Medulla oblongata (tissue), 1 donor: ENCODE results near the gene POLE.
"Not testable (repeated sequence)": the region's sequence is repeated elsewhere in the genome, so short reads cannot be mapped to it uniquely, and the experiment has no call there.

Experiments
- DNase-seq: peaks from one replicate; pipeline ENCODE4 v3.0.0-alpha.2; 2015; ENCODE audit errors: extremely low spot score

Gene POLE

GRCh38 chr12:132614861-132615578, 72.1 kb downstream of the POLE start:
- DNase-seq: peak; percentile 93

- no peak for DNase-seq
Observed at GRCh38 chr12:132614029-132614428, 73.1 kb downstream of the POLE start.

- DNase-seq: no peak
Observed at GRCh38 chr12:132611620-132612019, 75.5 kb downstream of the POLE start.

DNA sequence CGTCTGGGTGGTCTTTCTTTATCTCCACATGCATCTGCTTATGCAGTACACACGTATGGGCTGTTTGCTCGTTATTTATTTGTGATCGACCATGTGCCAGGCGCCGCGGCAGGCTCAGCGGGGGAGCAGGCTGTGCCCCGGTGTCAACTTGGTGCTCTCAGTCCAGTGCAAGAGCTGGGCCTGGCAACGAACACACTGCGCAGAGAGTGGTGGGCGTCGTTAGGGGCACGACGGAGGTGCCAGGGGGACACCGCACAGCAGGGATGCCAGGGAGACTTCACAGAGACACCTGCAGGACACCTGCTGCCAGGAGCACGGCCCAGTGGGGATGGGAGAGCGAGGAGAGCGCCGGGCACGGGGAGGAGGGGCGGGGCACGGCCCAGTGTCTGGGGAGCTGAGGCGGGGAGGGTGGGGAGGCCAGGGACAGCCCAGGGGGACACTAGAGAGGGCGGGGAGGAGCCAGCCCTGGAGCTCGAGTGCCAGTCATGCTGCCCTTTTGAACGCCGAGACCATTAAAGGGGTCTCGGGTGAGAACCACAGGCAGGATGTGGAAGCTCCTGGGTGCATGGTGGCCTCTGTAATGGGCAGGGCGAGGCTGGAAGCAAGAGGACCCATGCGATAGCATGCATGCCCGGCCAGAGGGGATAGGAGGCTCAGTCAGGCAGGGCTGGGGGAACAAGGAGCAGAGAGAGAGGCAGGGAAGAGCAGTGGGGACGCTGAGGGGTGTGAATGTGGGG, 76.1 kb downstream of the POLE start:
- DNase-seq: no peak

GRCh38 chr12:132610051-132610759, 76.9 kb downstream of the POLE start, which contains the start of gene LRCOL1:
Gene LRCOL1 (minus strand): TSS chr12:132610582. CDS start chr12:132606251, 4,331 bp downstream.
- peak; percentile 38 for DNase-seq

GRCh38 chr12:132608231-132609171, 78.6 kb downstream of the POLE start:
- no peak for DNase-seq

GRCh38 chr12:132606927-132607326, 80.2 kb downstream of the POLE start:
- no peak for DNase-seq

DNA sequence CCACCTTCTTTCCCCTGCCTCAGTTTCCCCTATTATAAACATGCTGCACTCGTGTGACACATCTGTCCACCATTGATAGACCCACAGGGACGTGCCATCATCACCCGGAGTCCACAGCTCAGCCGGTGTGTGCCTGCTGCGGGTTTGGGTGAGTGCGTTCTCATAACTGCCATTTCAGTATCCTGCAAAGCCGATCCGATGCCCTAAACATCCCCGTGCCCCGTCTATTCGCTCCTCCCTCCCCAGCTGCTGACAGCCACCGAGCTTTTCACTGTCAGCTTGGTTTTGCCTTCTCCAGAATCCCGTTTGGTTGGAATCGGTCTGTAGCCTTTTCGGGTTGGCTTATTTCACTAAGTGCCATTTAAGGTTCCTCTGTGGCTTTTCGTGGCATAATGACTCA, 80.7 kb downstream of the POLE start:
- no peak for DNase-seq

DNA sequence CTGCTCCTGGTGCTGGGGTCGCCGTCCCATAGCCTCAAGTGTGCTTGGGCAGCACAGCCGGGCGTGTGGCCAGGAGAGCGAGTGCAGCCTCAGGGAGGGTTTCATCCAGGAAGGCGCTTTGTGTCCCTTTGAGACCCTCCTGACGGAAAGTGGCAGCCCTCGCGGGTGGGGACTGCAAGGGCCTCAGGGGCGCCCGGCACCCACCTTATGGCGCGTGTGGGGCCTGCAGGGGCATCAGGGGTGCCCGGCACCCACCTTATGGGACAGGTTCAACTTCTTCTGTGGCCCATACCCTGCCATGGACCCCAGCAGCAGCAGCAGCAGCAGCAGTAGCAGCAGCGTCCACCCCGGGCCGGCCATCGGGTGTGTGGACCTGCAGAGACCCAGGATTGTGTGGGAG, 81.2 kb downstream of the POLE start:
- DNase-seq: no peak

- no peak for DNase-seq
Observed at GRCh38 chr12:132604668-132605441, 82.3 kb downstream of the POLE start.

- DNase-seq: no peak
Observed at GRCh38 chr12:132604151-132604618, 83.0 kb downstream of the POLE start.

DNA sequence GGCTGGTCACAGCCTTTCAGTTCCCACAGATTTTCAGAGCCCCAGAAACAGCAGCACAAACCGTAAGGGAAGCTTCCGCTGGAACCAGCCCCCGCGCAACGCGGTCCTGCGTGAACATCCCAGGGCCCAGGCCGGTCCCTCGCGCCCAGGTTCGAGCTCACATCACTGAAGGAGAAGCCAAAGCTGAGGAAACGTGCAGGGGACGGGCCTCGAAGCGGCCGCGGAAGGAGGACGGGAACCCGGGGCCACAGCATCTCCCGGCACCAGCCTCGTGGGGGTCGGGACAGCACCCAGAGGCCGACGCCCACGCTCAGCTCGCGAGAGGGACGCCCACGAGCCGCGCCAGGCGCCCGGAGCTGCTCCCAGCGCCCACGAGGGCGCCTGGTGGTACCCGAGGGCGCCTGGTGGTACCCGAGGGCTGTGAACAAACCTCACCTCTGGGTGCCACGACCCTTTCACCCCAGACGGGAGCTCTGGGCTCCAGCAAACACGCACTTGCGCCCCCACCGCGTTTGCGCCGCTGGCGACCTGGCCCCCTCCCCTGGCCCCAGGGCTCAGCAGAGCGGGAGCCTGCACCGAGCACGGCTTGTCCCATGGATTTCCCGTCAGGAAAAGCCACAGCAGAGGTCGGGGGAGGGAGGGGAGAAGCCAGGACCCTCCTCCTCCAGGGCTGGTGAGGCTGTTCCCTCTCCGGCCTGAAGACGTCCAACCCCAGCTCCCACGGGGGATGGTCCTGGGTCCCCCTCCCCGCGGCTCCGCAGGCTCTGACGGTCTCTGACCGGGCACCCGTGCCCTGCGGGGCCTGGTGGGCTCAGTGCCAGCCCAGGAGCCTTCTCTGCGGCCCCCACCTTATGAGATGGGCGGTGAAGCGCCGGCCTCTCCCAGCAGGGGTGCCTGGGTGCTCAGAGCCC, 83.6 kb downstream of the POLE start:
- no peak for DNase-seq

GRCh38 chr12:132602572-132603239, 84.4 kb downstream of the POLE start:
- DNase-seq: no peak

DNA sequence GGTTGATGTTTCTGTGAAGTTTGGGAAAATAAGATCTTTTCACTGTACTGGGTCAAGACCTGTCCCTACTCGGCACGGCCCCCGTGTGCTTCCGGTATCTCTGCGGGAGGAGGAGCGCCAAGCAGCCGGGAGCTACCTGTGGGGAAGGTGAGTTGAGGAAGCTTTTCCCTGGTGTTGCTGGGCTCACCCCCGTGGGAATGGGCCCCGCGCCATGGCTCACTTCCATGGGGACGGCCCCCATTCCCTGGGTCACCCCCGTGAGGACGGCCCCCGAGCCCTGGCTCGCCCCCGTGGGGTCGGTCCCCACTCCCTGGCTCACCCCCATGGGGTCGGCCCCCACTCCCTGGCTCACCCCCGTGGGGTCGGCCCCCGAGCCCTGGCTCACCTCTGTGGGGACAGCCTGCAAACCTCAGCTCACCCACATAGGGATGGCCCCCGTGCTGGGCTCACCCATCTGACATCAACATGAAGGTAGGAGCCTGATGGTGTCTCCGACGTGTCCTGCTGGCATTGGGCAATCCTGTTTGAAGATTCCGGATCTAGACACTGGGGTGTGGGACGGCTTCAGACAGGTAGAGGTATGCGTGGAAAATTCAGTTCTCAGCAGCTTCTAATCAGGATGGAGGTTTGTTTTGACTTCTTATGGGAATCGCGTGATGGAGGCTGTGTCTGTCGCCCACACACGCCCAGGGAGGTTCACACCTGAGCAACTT, 85.8 kb downstream of the POLE start:
- no peak for DNase-seq

DNA sequence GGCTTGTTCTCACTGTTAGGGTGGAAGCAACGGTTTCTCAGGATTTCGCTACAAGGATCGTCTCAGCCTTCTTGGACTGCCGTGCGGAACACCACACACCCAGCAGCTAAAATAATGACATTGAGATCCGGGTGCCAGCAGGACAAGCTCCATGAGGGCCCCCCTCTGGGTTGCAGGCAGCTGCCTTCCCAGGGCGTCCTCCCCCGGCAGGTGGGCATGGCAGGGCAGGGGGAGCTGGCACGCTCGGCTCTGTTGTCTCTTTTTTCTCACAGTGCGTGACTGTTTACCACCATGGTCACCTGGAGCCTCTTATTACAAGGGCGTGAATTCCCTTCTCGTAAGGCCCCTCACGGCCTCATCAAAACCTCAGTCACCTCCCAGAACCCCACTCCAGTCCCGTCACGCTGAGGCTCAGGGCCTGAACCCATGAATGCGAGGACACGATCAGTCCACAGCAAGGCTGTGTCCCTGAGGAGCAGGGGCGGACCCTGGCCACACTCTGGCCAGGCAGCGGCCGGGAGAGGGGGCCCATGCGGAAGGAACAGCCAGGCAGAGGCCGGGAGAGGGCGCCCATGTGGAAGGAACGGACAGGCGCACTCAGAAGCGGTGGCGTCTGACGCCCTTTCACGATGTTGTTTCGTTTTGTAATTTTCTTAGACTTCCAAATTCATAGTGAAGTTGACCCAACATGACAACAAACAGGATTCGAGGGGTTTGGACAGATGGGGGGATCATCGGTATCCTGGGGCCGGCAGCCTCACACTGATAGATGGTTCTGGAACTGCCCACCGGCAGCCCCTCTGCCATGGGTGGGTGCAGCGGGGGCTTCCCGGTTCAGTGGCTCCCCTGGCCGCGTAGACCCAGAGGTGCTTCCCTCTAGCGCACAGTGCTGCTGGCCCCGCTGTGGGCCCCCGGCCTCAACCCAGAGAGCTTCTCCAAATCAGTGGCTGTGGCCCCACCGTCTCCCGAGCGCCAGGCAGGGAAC, 86.8 kb downstream of the POLE start:
- peak; percentile 64 for DNase-seq

DNA sequence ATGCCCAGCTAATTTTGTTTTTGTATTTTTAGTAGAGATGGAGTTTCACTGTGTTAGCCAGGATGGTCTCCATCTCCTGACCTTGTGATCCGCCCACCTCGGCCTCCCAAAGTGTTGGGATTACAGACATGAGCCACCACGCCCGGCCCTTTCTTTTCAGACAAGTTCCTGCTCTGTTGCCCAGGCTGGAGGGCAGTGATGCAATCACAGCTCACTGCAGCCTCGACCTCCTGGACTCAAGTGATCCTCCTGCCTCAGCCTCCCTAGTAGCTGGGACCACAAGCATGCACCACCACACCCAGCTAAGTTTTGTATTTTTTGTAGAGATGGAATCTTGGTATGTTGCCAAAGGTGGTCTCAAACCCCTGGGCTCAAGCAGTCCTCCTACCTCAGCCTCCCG, 87.6 kb downstream of the POLE start:
- not testable (repeated sequence) for DNase-seq
